ENCODE measurements around the gene MED16. TPM values are rescaled to one million over a fixed set of nuclear protein-coding genes. Genes with fewer than 3 reads are reported as not detected.
A peak's percentile ranks its signal among the peaks of the same experiment; 100 is the strongest.

Gene MED16
- polyA plus RNA-seq, 3 donors = 20.7 to 37.4 (median 32.8) TPM

DNA sequence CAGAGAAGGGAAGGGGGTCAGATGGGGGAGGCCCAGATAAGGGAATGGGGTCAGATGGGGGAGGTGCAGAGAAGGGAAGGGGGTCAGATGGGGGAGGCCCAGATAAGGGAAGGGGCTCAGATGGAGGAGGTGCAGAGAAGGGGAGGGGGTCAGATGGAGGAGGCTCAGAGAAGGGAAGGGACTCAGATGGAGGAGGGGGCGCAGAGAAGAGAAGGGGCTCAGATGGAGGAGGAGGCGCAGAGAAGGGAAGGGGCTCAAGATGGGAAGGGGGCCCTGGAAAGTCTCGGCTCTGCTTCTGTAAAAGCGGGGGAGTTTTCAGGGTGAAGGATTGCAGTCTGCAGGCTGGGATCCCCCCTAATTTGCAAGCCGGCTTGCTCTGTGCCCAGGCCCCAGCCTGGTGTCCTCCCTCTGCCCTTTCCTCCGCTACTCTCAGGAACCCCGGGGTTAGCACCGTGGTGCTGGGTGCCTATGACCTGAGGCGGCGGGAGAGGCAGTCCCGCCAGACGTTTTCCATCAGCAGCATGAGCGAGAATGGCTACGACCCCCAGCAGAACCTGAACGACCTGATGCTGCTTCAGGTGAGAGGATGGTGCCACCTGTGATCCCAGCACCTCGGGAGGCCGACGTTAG, 63.7 kb downstream of the MED16 start:
- H3K4me1 Mint-ChIP-seq = peaks cover 62% of the 10 kb centered on the region
- intact Hi-C loops (cut with micrococcal nuclease) = no loop called here
- WGBS (ENCODE audit: insufficient coverage) = 42% methylated on average over 16 of the region's 18 CpGs
- Histone ChIP-seq H3K4me1 (ENCODE audit: control insufficient read depth in 1 of 2, insufficient read depth in 2 of 2, low read length in 2 of 2) (peaks cover 60 to 71% of the 10 kb centered on the region in 2 donors), H3K9ac (ENCODE audit: insufficient read depth, low read length, poor library complexity, severe bottlenecking) (no peak overlapping the region), H3K79me2 (ENCODE audit: insufficient read depth, low read length) (peaks cover 54% of the 10 kb centered on the region), H3K27me3 (ENCODE audit: control insufficient read depth in 2 of 2, insufficient read depth in 2 of 2, low read length in 2 of 2) (no peaks in the 10 kb centered on the region), H2AFZ (ENCODE audit: insufficient read depth, low read depth, low read length, poor library complexity, severe bottlenecking) (no peak overlapping the region), H3K9me3 (replicated peaks in 1 of 2; ENCODE audit: control insufficient read depth in 1 of 2, insufficient read depth in 1 of 2, low read length in 2 of 2) (no peaks in the 10 kb centered on the region), H4K20me1 (ENCODE audit: insufficient read depth, low read length) (no peaks in the 10 kb centered on the region), H3K27ac (ENCODE audit: low read depth in 1 of 2, low read length in 2 of 2) (no peak overlapping the region), H3K4me3 (replicated peaks in 1 of 3; ENCODE audit: low read depth in 2 of 3, low read length in 3 of 3) (no peak overlapping the region), H3K4me2 (replicated peaks; ENCODE audit: extremely low read depth, low read length, poor library complexity, severe bottlenecking) (no peak overlapping the region), H3K36me3 (replicated peaks in 1 of 2; ENCODE audit: control insufficient read depth in 1 of 2, insufficient read depth in 2 of 2, low read length in 2 of 2) (no peaks in the 10 kb centered on the region)
- H3K27ac Mint-ChIP-seq = peak overlapping the region in 1 of 7 donors; percentile 64
- TF ChIP-seq, protein P1, sequence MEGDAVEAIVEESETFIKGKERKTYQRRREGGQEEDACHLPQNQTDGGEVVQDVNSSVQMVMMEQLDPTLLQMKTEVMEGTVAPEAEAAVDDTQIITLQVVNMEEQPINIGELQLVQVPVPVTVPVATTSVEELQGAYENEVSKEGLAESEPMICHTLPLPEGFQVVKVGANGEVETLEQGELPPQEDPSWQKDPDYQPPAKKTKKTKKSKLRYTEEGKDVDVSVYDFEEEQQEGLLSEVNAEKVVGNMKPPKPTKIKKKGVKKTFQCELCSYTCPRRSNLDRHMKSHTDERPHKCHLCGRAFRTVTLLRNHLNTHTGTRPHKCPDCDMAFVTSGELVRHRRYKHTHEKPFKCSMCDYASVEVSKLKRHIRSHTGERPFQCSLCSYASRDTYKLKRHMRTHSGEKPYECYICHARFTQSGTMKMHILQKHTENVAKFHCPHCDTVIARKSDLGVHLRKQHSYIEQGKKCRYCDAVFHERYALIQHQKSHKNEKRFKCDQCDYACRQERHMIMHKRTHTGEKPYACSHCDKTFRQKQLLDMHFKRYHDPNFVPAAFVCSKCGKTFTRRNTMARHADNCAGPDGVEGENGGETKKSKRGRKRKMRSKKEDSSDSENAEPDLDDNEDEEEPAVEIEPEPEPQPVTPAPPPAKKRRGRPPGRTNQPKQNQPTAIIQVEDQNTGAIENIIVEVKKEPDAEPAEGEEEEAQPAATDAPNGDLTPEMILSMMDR (IDR thresholded peaks at IDR 0.05) = no peak
- DNase-seq = no peak
- no peaks in the 10 kb centered on the region for H3K9me3 Mint-ChIP-seq
- H3K27me3 Mint-ChIP-seq (ENCODE audit: low read depth in 3 of 3) = peaks cover 0 to 9% (median 1%) of the 10 kb centered on the region in 3 donors
- H3K36me3 Mint-ChIP-seq = no peaks in the 10 kb centered on the region
- peak overlapping the region in 1 of 2 donors; percentile 15 for H3K4me3 Mint-ChIP-seq

DNA sequence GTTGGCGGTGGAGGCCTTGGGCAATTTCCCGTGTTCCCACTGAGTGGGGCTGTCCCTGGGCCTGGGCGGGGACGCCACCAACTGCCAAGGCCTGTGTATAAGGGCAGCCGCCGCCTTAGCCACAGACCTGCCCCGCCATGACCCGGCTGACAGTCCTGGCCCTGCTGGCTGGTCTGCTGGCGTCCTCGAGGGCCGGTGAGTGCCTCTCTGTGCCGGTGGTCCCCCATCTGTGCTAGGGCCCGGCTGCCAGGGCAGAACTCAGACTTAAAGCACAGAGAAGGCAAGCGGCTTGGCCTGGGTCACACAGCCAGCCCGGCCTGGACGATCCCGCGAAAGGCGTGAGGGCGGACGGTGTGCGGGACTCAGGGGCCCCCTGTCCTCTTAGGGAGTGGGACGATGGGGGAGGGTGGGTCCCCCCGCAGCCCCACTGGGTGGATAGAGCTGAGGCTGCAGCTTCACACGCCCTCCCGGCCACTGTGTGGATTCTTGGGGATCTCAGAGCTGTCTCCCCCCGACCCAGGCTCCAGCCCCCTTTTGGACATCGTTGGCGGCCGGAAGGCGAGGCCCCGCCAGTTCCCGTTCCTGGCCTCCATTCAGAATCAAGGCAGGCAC, 65.2 kb downstream of the MED16 start, which contains the start of gene AZU1:
Gene AZU1, plus strand, starts transcription at position 128 of the 612 bp plus-strand sequence. Its CDS starts 10 bp downstream, at position 138.
- peak within 1 kb of the TSS; percentile 74 to 79 for H3K4me3 Mint-ChIP-seq
- Histone ChIP-seq H3K4me1 (ENCODE audit: control insufficient read depth in 1 of 2, insufficient read depth in 2 of 2, low read length in 2 of 2) (peaks cover 71 to 84% of the 10 kb centered on the region in 2 donors), H3K79me2 (ENCODE audit: insufficient read depth, low read length) (peaks cover 66% of the 10 kb centered on the region), H3K9me3 (replicated peaks in 1 of 2; ENCODE audit: control insufficient read depth in 1 of 2, insufficient read depth in 1 of 2, low read length in 2 of 2) (no peaks in the 10 kb centered on the region), H4K20me1 (ENCODE audit: insufficient read depth, low read length) (no peaks in the 10 kb centered on the region), H3K9ac (ENCODE audit: insufficient read depth, low read length, poor library complexity, severe bottlenecking) (peak within 1 kb of the TSS; percentile 62), H3K36me3 (replicated peaks in 1 of 2; ENCODE audit: control insufficient read depth in 1 of 2, insufficient read depth in 2 of 2, low read length in 2 of 2) (no peaks in the 10 kb centered on the region), H3K27ac (ENCODE audit: low read depth in 1 of 2, low read length in 2 of 2) (peak within 1 kb of the TSS; percentile 37 to 76), H2AFZ (ENCODE audit: insufficient read depth, low read depth, low read length, poor library complexity, severe bottlenecking) (peak within 1 kb of the TSS; percentile 74), H3K27me3 (ENCODE audit: control insufficient read depth in 2 of 2, insufficient read depth in 2 of 2, low read length in 2 of 2) (no peaks in the 10 kb centered on the region), H3K4me3 (replicated peaks in 1 of 3; ENCODE audit: low read depth in 2 of 3, low read length in 3 of 3) (peak within 1 kb of the TSS; percentile 15 to 66 (median 37)), H3K4me2 (replicated peaks; ENCODE audit: extremely low read depth, low read length, poor library complexity, severe bottlenecking) (peak within 1 kb of the TSS; percentile 84)
- intact Hi-C loops (cut with micrococcal nuclease) = no loop called here
- TF ChIP-seq, protein P1 (IDR thresholded peaks at IDR 0.05) = no peak
- 13% methylated on average over 33 of the region's 33 CpGs for WGBS (ENCODE audit: insufficient coverage)
- H3K9me3 Mint-ChIP-seq = no peaks in the 10 kb centered on the region
- peak within 1 kb of the TSS in 6 of 7 donors; percentile 54 to 85 (median 73) for H3K27ac Mint-ChIP-seq
- peaks cover 1 to 8% (median 1%) of the 10 kb centered on the region in 3 donors for H3K27me3 Mint-ChIP-seq (ENCODE audit: low read depth in 3 of 3)
- peaks cover 73% of the 10 kb centered on the region for H3K4me1 Mint-ChIP-seq
- H3K36me3 Mint-ChIP-seq = no peaks in the 10 kb centered on the region
- peak; percentile 48 to 68 (median 66) for DNase-seq
